Superior temporal gyrus (tissue), 1 donor: ENCODE measurements around the gene ATN1.
"Not testable (repeated sequence)": the region's sequence is repeated elsewhere in the genome, so short reads cannot be mapped to it uniquely, and the experiment has no call there.

ENCODE experiments used
- DNase-seq: peaks from one replicate; pipeline ENCODE4 v3.0.0-alpha.2; 2016; ENCODE audit errors: extremely low spot score

ATN1 gene, protein sequence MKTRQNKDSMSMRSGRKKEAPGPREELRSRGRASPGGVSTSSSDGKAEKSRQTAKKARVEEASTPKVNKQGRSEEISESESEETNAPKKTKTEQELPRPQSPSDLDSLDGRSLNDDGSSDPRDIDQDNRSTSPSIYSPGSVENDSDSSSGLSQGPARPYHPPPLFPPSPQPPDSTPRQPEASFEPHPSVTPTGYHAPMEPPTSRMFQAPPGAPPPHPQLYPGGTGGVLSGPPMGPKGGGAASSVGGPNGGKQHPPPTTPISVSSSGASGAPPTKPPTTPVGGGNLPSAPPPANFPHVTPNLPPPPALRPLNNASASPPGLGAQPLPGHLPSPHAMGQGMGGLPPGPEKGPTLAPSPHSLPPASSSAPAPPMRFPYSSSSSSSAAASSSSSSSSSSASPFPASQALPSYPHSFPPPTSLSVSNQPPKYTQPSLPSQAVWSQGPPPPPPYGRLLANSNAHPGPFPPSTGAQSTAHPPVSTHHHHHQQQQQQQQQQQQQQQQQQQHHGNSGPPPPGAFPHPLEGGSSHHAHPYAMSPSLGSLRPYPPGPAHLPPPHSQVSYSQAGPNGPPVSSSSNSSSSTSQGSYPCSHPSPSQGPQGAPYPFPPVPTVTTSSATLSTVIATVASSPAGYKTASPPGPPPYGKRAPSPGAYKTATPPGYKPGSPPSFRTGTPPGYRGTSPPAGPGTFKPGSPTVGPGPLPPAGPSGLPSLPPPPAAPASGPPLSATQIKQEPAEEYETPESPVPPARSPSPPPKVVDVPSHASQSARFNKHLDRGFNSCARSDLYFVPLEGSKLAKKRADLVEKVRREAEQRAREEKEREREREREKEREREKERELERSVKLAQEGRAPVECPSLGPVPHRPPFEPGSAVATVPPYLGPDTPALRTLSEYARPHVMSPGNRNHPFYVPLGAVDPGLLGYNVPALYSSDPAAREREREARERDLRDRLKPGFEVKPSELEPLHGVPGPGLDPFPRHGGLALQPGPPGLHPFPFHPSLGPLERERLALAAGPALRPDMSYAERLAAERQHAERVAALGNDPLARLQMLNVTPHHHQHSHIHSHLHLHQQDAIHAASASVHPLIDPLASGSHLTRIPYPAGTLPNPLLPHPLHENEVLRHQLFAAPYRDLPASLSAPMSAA (N-terminal part only)

DNA sequence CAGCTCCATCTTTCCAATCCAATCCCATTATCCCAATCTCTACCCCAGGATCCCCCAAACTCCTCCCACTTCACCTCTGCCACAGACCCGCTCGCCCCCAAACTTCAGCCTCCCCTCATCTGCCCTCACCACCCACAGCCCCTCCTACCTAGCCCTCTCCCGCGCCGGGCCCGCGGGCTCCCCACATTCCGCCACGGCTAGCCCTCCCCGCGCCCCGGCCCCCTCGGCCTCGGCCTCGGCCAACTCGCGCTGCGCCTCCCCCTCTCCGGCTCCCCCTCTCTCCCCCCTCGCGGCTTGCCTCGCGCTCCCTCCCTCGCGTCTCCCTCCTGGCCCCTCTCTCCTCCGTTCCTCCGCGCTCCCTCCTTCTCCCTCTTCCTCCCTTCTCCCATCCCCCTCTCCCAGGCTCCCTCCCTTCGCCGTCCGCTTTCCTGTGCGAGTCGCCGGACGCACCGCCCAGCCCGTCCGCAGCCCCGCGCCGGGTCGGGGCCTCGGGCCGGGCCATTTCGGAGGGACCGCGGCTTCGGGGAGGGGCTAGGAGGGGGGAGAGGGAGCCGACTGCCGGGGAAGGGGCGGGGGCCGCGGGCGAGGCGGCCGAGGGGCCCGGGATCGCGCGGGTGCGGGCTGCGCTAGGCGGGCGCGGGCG, at the start of gene ATN1:
TSS of gene ATN1 (plus strand) at position 581 of the 643 bp plus-strand sequence. CDS start 6,043 bp downstream, outside the sequence.
- peak; percentile 76 for DNase-seq

DNA sequence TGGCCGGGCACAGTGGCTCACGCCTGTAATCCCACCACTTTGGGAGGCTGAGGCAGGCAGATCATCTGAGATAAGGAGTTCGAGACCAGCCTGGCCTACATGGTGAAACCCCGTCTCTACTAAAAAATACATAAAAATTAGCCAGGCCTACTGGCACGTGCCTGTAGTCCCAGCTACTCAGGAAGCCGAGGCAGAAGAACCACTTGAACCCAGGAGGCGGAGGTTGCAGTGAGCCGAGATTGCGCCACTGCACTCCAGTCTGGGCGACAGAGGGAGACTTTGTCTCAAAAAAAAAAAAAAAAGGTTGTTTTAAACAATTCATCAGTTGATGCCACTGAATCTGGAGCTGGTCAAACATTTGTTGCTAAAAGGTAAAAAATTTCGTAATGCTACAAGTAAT, 47.9 kb upstream of the ATN1 start:
- not testable (repeated sequence) for DNase-seq

- DNase-seq = no peak
These were observed 44.5 kb upstream of the ATN1 start for GRCh38 chr12:6883252-6883651.

GRCh38 chr12:6883683-6884082, 44.1 kb upstream of the ATN1 start:
- no peak for DNase-seq

DNA sequence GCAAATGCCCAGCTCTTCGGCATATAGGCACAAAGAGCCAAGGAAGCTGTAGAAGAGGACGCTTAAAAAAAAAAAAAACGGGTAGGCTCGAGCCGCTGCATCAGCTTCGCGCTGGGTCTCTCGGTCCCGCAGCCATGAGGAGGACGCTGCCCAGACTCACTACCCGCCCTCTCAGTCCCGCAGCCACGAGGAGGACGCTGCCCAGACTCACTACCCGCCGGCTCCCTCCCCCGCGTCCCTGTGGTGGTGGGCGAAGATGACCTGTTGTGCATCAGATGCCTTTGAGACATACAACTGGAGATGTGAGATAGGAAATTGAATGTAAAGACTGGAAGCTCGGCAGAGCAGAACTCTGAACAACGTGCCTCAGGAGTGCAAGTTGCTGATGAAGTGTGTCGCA, 43.2 kb upstream of the ATN1 start:
- no peak for DNase-seq

DNA sequence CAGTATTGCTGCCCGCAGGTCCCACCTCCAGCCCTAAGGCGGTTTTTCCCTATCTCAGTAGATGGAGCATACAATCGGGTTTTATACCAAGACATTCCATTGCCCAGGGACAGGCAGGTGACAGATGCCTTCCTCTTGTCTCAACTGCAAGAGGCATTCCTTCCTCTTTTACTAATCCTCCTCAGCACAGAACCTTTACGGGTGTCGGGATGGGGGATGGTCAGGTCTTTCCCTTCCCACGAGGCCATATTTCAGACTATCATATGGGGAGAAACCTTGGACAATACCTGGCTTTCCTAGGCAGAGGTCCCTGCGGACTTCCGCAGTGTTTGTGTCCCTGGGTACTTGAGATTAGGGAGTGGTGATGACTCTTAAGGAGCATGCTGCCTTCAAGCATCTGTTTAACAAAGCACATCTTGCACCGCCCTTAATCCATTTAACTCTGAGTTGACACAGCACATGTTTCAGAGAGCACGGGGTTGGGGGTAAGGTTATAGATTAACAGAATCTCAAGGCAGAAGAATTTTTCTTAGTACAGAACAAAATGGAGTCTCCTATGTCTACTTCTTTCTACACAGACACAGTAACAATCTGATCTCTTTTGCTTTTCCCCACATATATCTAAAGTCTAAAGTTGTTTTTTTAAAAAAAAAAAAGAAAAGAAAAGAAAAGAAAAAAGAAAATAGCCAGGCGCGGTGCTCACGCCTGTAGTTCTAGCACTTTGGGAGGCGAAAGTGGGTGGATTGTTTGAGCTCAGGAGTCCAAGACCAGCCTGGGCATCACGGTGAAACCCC, 41.4 kb upstream of the ATN1 start:
- not testable (repeated sequence) for DNase-seq

DNA sequence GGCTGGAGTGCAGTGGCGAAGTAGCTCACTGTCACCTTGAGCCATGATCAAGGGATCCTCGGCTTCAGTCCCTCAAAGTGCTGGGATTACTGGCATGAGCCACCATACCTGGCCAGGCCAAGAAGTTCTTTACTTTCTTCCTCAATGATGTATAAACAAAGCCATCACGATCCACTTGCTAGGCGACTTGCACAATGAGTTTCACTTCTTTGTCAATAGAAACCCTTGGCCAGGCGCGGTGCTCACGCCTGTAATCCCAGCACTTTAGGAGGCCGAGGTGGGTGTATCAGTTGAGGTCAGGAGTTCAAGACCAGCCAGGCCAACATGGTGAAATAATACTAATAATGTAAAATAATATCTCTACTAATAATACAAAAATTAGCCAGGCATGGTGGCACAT, 40.3 kb upstream of the ATN1 start:
- no peak for DNase-seq

GRCh38 chr12:6888360-6888759, 39.4 kb upstream of the ATN1 start:
- no peak for DNase-seq

DNA sequence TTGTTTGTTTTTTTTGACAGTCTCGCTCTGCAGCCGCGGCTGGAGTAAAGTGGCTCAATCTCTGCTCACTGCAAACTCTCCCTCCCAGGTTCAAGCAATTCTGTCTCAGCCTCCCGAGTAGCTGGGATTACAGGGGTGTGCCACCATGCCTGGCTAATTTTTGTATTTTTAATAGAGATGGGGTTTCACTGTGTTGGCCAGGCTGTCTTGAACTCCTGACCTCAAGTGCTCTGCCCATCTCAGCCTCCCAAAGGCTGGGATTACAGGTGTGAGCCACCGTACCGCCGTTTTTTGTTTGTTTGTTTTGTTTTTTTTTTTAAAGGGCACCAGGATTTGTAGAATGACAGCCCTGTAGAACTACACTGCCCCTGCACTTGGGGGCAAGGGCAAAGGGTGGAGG, 39.0 kb upstream of the ATN1 start:
- not testable (repeated sequence) for DNase-seq

GRCh38 chr12:6889775-6890573, 37.8 kb upstream of the ATN1 start:
- DNase-seq = not testable (repeated sequence)

DNA sequence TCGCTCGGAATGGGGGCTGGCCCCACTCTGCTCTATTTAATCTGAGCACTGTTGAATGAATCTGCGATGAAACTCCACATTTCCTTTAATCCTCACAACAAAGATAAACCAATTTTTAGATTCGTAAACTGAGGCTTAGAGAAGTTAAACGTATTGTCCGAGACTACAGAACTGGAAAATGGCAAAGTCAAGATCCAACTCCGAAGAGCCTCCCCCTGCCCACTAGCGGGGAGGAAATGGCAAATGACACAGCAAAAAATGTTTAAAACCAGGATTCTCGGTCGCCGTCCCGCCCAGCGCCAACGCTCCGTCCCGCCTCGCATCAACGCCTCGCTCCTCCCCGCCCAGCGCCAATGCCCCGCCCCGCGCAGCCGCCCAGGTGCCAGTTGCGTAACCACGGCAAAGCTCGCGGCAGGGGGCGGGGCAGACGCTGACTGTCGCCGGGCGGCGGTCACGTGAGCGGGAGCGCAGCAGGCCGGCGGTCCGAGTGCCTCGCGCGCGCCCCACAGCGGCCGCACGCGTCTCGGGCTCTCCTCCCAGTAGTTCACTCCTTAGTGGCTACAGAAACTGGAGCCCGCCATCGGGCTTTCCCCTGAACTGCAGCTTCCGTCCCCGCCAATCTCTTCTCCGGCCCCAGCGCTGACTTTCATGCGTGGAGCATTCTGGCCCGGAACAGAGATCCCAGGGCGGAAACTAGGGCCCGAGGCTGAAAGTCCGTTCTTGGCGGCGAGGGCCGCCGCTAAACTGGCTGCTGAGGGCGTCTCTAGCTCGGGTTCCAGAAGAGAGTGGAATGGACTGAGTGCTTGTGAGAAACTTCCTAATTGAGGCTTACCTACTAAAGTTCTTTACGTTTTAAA, 36.7 kb upstream of the ATN1 start:
- DNase-seq = peak; percentile 96

DNA sequence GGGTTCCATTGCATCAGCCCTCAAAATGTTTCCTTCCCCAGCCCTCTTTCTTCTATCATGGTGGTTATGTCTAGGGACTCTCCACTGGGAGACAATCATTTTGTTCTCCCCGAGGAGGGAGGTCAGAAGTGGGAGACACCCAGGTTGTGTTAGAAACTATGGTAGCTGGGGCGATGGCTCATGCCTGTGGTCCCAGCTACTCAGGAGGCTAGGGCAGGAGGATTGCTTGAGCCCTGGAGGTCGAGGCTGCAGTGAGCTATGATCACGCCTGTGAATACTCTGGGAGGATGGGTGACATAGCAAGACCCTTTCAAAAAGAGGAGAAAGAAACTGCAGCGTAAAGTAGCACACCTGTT, 36.1 kb upstream of the ATN1 start:
- DNase-seq = no peak

DNA sequence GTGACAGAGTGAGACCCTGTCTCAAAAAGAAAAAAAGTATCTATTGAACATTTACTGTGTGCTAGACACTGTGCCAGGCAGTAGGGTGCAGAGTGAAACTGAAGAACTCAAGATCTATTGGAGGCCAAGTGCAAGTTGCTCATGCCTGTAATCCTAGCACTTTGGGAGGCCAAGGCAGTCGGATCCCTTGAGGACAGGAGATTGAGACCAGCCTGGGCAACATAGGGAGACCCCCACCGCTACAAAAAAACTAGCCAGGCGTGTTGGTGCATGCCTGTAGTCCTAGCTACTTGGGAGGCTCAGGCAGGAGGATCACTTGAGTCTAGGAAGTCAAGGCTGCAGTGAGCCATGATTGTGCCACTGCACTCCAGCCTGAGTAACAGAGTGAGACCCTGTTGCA, 35.1 kb upstream of the ATN1 start:
- not testable (repeated sequence) for DNase-seq

DNA sequence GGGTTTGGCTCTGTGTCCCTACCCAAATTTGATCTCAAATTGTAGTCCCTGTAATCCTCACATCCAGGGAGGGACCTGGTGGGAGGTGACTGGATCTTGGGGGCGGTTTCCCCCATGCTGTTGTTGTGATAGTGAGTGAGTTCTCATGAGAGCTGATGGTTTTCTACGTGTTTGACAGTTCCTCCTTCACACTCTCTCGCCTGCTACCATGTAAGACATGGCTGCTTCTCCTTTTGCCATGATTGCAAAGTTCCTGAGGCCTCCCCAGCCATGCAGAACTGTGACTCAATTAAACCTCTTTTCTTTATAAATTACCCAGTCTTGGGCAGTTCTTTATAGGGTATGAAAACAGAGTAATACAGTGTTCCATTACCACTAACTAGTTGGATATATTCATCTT, 33.4 kb upstream of the ATN1 start:
- DNase-seq = no peak

DNA sequence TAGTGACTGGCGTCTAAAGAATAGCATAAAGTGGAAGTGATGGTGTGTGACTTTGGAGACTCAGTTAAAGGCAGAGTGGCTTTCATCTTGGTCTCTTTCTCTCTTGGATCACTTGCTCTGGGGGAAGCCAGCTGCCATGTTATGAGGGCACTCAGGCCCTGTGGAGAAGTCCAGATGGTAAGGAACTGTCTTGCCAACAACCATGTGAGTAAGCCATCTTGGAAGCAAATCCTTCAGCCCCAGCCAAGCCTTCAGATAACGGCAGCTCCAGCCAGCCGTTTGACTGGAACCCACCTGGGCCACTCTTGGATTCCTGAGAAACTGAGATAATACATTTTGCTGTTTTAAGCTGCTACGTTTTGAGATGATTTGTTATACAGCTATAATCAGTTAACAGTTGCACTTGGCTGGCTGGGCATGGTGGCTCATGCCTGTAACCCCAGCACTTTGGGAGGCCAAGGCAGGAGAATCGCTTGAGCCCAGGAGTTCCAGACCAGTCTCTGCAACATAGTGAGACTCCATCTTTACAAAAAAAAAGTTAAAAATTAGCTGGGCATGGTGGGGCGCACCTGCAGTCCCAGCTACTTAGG, 30.8 kb upstream of the ATN1 start:
- DNase-seq = no peak

- DNase-seq = no peak
These were observed 28.3 kb upstream of the ATN1 start for GRCh38 chr12:6899427-6899826.

DNA sequence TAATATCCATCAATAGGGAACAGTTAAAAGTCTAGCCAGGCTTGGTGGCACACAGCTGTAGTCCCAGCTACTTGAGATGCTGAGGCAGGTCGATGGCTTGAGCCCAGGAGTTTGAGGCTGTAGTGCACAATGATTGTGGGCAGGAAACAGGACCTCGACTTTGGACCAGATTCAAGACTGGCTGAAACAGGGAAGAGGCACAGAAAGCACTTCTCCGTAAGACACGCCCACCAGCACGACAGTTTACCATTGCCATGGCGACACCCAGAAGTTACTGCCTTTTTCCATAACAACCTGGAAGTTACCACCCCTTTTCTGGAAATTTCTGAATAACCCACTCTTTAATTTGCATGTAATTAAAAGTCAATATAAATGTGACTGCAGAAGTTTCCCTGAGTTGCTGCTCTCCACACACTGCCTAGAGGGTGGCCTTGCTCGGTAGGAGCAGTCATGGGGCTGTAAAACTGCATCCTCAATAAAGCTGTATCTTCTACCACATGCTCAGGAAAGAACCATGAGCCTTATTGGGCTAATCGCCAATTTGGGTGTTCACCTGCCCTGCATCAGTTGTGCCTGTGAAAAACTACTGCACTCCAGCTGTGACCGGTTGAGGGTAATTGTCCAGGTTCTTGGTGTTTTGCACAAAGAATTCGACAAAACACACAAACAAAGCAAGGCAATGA, 27.8 kb upstream of the ATN1 start:
- no peak for DNase-seq

DNA sequence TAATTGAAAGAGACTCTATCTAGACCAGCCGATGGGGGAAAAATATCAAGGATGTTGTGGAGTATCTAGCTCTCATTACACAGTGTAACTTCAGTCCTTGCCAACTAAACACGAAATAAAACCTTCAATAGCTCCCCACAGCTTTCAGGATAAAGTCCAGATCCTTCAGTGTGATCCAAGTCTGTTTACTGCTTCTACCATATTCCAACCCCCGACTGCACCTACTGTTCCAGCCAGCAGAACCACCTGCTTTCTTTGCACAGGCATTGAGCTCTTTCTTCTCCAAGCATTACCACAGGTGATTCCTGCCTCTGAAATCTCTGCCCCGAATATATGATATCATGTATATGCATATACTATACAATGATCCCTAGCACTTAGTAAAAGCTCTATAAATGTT, 25.3 kb upstream of the ATN1 start:
- no peak for DNase-seq
